A673 (cell line): ENCODE results near the gene YWHAQ. TPM values are rescaled to one million over a fixed set of nuclear protein-coding genes. Genes with fewer than 3 reads are reported as not detected.

Experiments
- BruUV-seq: library from RNA; stranded (reverse); fragments of 400-500 nt; replicated peaks from 2 replicates; lab custom pipeline; 2021; lab: Mats Ljungman, UMichigan
- CTCF ChIA-PET: fragments of 300-600 bp; sonication (Branson Sonifier 250); formaldehyde crosslinking; loops from one replicate; lab custom pipeline; 2022; ENCODE audit warnings: antibody characterized with exemption; lab: Charles Lee
- POLR2A ChIA-PET: fragments of 300-600 bp; sonication (Branson Sonifier 250); formaldehyde crosslinking; loops from one replicate; lab custom pipeline; 2022; ENCODE audit warnings: antibody characterized with exemption; ENCODE audit not compliant: low non-redundant PET; lab: Charles Lee
- DNase-seq: peaks from one replicate; pipeline ENCODE4 v3.0.0-alpha.2; 2015; ENCODE audit warnings: low spot score
- H3K27ac ChIP-seq: fragments of 200-600 bp; sonication (generic); 2 replicates; pipeline ENCODE4 v1.5.1; 2016; ENCODE audit warnings: mixed run types, low read depth, mild to moderate bottlenecking, mixed read lengths, antibody characterized with exemption, low read length; ENCODE audit not compliant: poor library complexity, severe bottlenecking
- H3K27me3 ChIP-seq: fragments of 200-600 bp; sonication (generic); replicated peaks from 2 replicates; pipeline ENCODE4 v1.6.1; 2017; ENCODE audit warnings: mixed run types, low read depth, mild to moderate bottlenecking, mixed read lengths, antibody characterized with exemption, low read length; ENCODE audit not compliant: insufficient read depth, poor library complexity
- H3K36me3 ChIP-seq: fragments of 200-600 bp; sonication (generic); 2 replicates; pipeline ENCODE4 v1.6.1; 2016; ENCODE audit warnings: mixed run types, mild to moderate bottlenecking, mixed read lengths, antibody characterized with exemption, low read length; ENCODE audit not compliant: insufficient read depth, poor library complexity, severe bottlenecking
- H3K4me1 ChIP-seq: fragments of 200-600 bp; sonication (generic); 2 replicates; pipeline ENCODE4 v1.6.1; 2017; ENCODE audit warnings: mixed run types, mild to moderate bottlenecking, mixed read lengths, antibody characterized with exemption, low read length; ENCODE audit not compliant: insufficient read depth, poor library complexity, severe bottlenecking
- H3K4me3 ChIP-seq: fragments of 200-600 bp; sonication (generic); 2 replicates; pipeline ENCODE4 v1.5.1; 2016; ENCODE audit warnings: low read depth, mixed run types, mild to moderate bottlenecking, mixed read lengths, low read length; ENCODE audit not compliant: poor library complexity, severe bottlenecking
- H3K9me3 ChIP-seq: fragments of 200-600 bp; sonication (generic); 2 replicates; pipeline ENCODE4 v1.6.1; 2016; ENCODE audit warnings: mixed run types, low read depth, mild to moderate bottlenecking, mixed read lengths, antibody characterized with exemption, low read length; ENCODE audit not compliant: poor library complexity, severe bottlenecking
- EZH2 ChIP-seq: fragments of 200-600 bp; sonication (generic); IDR thresholded peaks from 2 replicates; pipeline ENCODE4 v1.6.1; 2017; ENCODE audit warnings: borderline replicate concordance, low read depth, mild to moderate bottlenecking, mixed read lengths, antibody characterized with exemption, low read length; ENCODE audit not compliant: poor library complexity, severe bottlenecking
- intact Hi-C: fragments of 100-400 bp; cut with micrococcal nuclease; formaldehyde crosslinking; loops from one replicate; pipeline ENCODE4 v1.10.0; 2022; ENCODE audit not compliant: unreplicated experiment
- total RNA-seq: library from RNA; stranded (reverse); gene quantifications from 2 replicates; pipeline ENCODE4 v1.2.3, GENCODE V29; 2021
- TF ChIP-seq, protein P1 (sequence below): fragments of 300-800, 200-600 bp; sonication (generic); conservative IDR thresholded peaks from 2 replicates; pipeline ENCODE4 v1.5.1; 2017; ENCODE audit warnings: low read depth, mild to moderate bottlenecking, antibody characterized with exemption, low read length, moderate library complexity, mixed read lengths

Gene YWHAQ
- total RNA-seq, 1 experiment from 2014 or later: 533 TPM

DNA sequence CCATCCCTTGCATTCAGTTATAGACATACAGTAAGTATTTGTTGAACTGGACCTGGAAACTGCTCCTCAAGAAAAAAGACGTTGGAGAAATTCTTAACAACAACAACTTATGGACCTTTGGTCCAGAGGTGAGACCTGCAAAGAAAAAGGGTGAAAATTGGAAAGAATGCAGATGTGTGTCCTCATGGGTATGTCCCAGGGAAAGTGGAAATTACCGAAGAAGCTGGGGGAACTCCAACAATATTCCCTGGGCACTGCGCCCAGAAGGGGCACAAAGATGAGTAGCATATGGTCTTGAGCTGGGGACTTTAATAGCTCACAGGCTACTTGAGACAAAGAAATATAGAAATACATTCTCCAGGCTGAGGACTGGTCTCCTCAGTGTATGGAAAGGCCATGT, 35.5 kb upstream of the YWHAQ start:
- intact Hi-C loops: no loop called here
- ChIA-PET POLR2A (no interaction called here), CTCF (no interaction called here)
- BruUV-seq: no TSS peak
- Histone ChIP-seq H3K27ac (no peak overlapping the region), H3K9me3 (no peaks in the 10 kb centered on the region), H3K27me3 (no peaks in the 10 kb centered on the region), H3K36me3 (no peaks in the 10 kb centered on the region), H3K4me3 (no peak overlapping the region), H3K4me1 (no peaks in the 10 kb centered on the region)
- TF ChIP-seq EZH2: no peak
- TF ChIP-seq, protein P1, sequence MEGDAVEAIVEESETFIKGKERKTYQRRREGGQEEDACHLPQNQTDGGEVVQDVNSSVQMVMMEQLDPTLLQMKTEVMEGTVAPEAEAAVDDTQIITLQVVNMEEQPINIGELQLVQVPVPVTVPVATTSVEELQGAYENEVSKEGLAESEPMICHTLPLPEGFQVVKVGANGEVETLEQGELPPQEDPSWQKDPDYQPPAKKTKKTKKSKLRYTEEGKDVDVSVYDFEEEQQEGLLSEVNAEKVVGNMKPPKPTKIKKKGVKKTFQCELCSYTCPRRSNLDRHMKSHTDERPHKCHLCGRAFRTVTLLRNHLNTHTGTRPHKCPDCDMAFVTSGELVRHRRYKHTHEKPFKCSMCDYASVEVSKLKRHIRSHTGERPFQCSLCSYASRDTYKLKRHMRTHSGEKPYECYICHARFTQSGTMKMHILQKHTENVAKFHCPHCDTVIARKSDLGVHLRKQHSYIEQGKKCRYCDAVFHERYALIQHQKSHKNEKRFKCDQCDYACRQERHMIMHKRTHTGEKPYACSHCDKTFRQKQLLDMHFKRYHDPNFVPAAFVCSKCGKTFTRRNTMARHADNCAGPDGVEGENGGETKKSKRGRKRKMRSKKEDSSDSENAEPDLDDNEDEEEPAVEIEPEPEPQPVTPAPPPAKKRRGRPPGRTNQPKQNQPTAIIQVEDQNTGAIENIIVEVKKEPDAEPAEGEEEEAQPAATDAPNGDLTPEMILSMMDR: no peak
- no peak for DNase-seq

DNA sequence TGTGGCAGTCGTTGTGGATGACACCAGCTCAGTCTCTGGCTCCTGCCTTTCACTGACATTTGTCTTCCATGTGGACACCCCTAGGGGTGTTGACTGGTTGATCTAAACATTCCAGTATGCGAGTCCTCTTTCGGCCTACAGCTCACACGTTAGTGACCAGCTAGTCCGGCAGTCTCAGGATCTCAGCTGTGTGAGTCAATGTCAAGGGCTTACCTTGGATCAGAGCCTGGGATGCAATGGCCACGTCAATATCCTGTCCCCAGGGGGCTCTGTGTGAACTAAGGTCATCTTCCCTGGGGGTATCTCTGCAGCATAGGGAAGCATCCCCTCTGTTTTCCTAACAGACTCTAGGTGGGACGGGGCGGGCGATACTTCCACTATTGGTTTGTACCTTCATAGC, 35.1 kb upstream of the YWHAQ start:
- H3K4me1 ChIP-seq: no peaks in the 10 kb centered on the region
- no peak for DNase-seq
- H3K4me3 ChIP-seq: no peak overlapping the region
- ChIA-PET CTCF (no interaction called here), POLR2A (interaction anchor here (0.6 kb wide), 1 partner anchor 45 kb away, joined by 3 read pairs; no protein-coding TSS in a partner anchor)
- no peak overlapping the region for H3K27ac ChIP-seq
- no peaks in the 10 kb centered on the region for H3K27me3 ChIP-seq
- intact Hi-C loops: no loop called here
- no peaks in the 10 kb centered on the region for H3K9me3 ChIP-seq
- no TSS peak for BruUV-seq
- no peaks in the 10 kb centered on the region for H3K36me3 ChIP-seq
- TF ChIP-seq, protein P1: no peak
- no peak for TF ChIP-seq EZH2

- Histone ChIP-seq H3K27ac (no peak overlapping the region), H3K36me3 (no peaks in the 10 kb centered on the region), H3K4me3 (no peak overlapping the region), H3K9me3 (no peaks in the 10 kb centered on the region), H3K4me1 (no peaks in the 10 kb centered on the region), H3K27me3 (no peaks in the 10 kb centered on the region)
- TF ChIP-seq, protein P1: no peak
- TF ChIP-seq EZH2: no peak
- DNase-seq: no peak
- intact Hi-C loops: no loop called here
- ChIA-PET CTCF (no interaction called here), POLR2A (no interaction called here)
- no TSS peak for BruUV-seq
Observed at GRCh38 chr2:9664365-9664764, 33.6 kb upstream of the YWHAQ start.
